Activated naive CD4-positive, alpha-beta T cell treated with anti-CD3 and anti-CD28 coated beads, Interleukin-2, amount 10 ng/mL, durations not matched to agents 7 days and 5 days (primary cell): ENCODE data around the gene GGTA1.

Source experiments
- CTCF ChIA-PET: fragments of 350-600 bp; sonication (Branson Sonifier 250); formaldehyde crosslinking; loops from one replicate; lab custom pipeline; 2021; ENCODE audit warnings: antibody characterized with exemption; lab: Charles Lee
- DNase-seq: peaks from one replicate; pipeline ENCODE4 v3.0.0-alpha.2; 2020
- H3K27ac Mint-ChIP-seq: one replicate; pipeline ENCODE4 v1.8.0; 2021; ENCODE audit warnings: mild to moderate bottlenecking, moderate library complexity, mixed read lengths
- H3K27me3 Mint-ChIP-seq: one replicate; pipeline ENCODE4 v1.8.0; 2021; ENCODE audit warnings: mild to moderate bottlenecking, mixed read lengths
- H3K36me3 Mint-ChIP-seq: one replicate; pipeline ENCODE4 v1.8.0; 2021; ENCODE audit warnings: mixed read lengths
- H3K4me1 Mint-ChIP-seq: one replicate; pipeline ENCODE4 v1.8.0; 2021; ENCODE audit warnings: mixed read lengths
- H3K4me3 Mint-ChIP-seq: one replicate; pipeline ENCODE4 v1.8.0; 2021; ENCODE audit warnings: mild to moderate bottlenecking, moderate library complexity, mixed read lengths
- H3K9me3 Mint-ChIP-seq: one replicate; pipeline ENCODE4 v1.8.0; 2021; ENCODE audit warnings: mixed read lengths

Gene GGTA1

GRCh38 chr9:121486043-121486442 lies 13.6 kb downstream of the GGTA1 start:
- H3K9me3 Mint-ChIP-seq = no peaks in the 10 kb centered on the region
- DNase-seq = no peak
- H3K27ac Mint-ChIP-seq = no peak overlapping the region
- CTCF ChIA-PET = interaction anchor here (1.0 kb wide), 2 partner anchors 12 to 23 kb away, joined by 3 read pairs; no protein-coding TSS in a partner anchor
- H3K4me1 Mint-ChIP-seq = no peaks in the 10 kb centered on the region
- H3K4me3 Mint-ChIP-seq = no peak overlapping the region
- H3K36me3 Mint-ChIP-seq = no peaks in the 10 kb centered on the region
- H3K27me3 Mint-ChIP-seq = peaks cover 10% of the 10 kb centered on the region

- no peak for DNase-seq
- no peaks in the 10 kb centered on the region for H3K36me3 Mint-ChIP-seq
- no peak overlapping the region for H3K4me3 Mint-ChIP-seq
- CTCF ChIA-PET = interaction anchor here (1.0 kb wide), 2 partner anchors 12 to 23 kb away, joined by 3 read pairs; no protein-coding TSS in a partner anchor
- no peaks in the 10 kb centered on the region for H3K9me3 Mint-ChIP-seq
- no peak overlapping the region for H3K27ac Mint-ChIP-seq
- no peaks in the 10 kb centered on the region for H3K4me1 Mint-ChIP-seq
- peaks cover 10% of the 10 kb centered on the region for H3K27me3 Mint-ChIP-seq
Observed at GRCh38 chr9:121485623-121486022, 14.0 kb downstream of the GGTA1 start.

- no peaks in the 10 kb centered on the region for H3K4me1 Mint-ChIP-seq
- H3K27me3 Mint-ChIP-seq = peaks cover 10% of the 10 kb centered on the region
- no peak overlapping the region for H3K27ac Mint-ChIP-seq
- CTCF ChIA-PET = no interaction called here
- H3K4me3 Mint-ChIP-seq = no peak overlapping the region
- DNase-seq = no peak
- no peaks in the 10 kb centered on the region for H3K36me3 Mint-ChIP-seq
- H3K9me3 Mint-ChIP-seq = no peaks in the 10 kb centered on the region
Observed at GRCh38 chr9:121484651-121485446, 14.8 kb downstream of the GGTA1 start.

- Mint-ChIP-seq H3K36me3 (no peaks in the 10 kb centered on the region), H3K9me3 (no peaks in the 10 kb centered on the region), H3K4me1 (no peaks in the 10 kb centered on the region), H3K27me3 (peaks cover 13% of the 10 kb centered on the region), H3K4me3 (no peak overlapping the region), H3K27ac (no peak overlapping the region)
- DNase-seq = no peak
- CTCF ChIA-PET = no interaction called here
Observed at GRCh38 chr9:121483473-121484031, 16.1 kb downstream of the GGTA1 start.

- CTCF ChIA-PET = no interaction called here
- no peaks in the 10 kb centered on the region for H3K4me1 Mint-ChIP-seq
Observed at GRCh38 chr9:121483049-121483448, 16.6 kb downstream of the GGTA1 start.

GRCh38 chr9:121478816-121479676 lies 20.6 kb downstream of the GGTA1 start:
- no peaks in the 10 kb centered on the region for H3K4me1 Mint-ChIP-seq
- DNase-seq = no peak
- no peak overlapping the region for H3K4me3 Mint-ChIP-seq
- no peaks in the 10 kb centered on the region for H3K36me3 Mint-ChIP-seq
- H3K27ac Mint-ChIP-seq = no peak overlapping the region
- H3K9me3 Mint-ChIP-seq = no peaks in the 10 kb centered on the region
- peaks cover 27% of the 10 kb centered on the region for H3K27me3 Mint-ChIP-seq
- CTCF ChIA-PET = interaction anchor here (1.0 to 1.3 kb wide), 2 partner anchors 17 to 159 kb away, joined by 3 read pairs; no protein-coding TSS in a partner anchor

More at GRCh38 chr9:121483049-121483448, 16.6 kb downstream of the GGTA1 start:
- no peaks in the 10 kb centered on the region for H3K9me3 Mint-ChIP-seq
- H3K27ac Mint-ChIP-seq = no peak overlapping the region
- H3K4me3 Mint-ChIP-seq = no peak overlapping the region
- H3K27me3 Mint-ChIP-seq = peaks cover 13% of the 10 kb centered on the region
- no peaks in the 10 kb centered on the region for H3K36me3 Mint-ChIP-seq
- DNase-seq = no peak

- H3K9me3 Mint-ChIP-seq = no peaks in the 10 kb centered on the region
- no peak for DNase-seq
- H3K36me3 Mint-ChIP-seq = no peaks in the 10 kb centered on the region
- H3K27ac Mint-ChIP-seq = no peak overlapping the region
- H3K4me1 Mint-ChIP-seq = no peaks in the 10 kb centered on the region
- CTCF ChIA-PET = no interaction called here
- H3K27me3 Mint-ChIP-seq = peaks cover 33% of the 10 kb centered on the region
- no peak overlapping the region for H3K4me3 Mint-ChIP-seq
Observed at GRCh38 chr9:121476156-121476555, 23.5 kb downstream of the GGTA1 start.

- Mint-ChIP-seq H3K4me3 (no peak overlapping the region), H3K36me3 (no peaks in the 10 kb centered on the region), H3K4me1 (no peaks in the 10 kb centered on the region), H3K9me3 (no peaks in the 10 kb centered on the region), H3K27ac (no peak overlapping the region), H3K27me3 (peaks cover 43% of the 10 kb centered on the region)
- CTCF ChIA-PET = no interaction called here
- DNase-seq = no peak
Observed at GRCh38 chr9:121474231-121474947, 25.3 kb downstream of the GGTA1 start.

GRCh38 chr9:121473229-121473628 lies 26.4 kb downstream of the GGTA1 start:
- Mint-ChIP-seq H3K4me1 (no peaks in the 10 kb centered on the region), H3K9me3 (no peaks in the 10 kb centered on the region), H3K27me3 (peaks cover 42% of the 10 kb centered on the region), H3K36me3 (no peaks in the 10 kb centered on the region), H3K27ac (no peak overlapping the region), H3K4me3 (no peak overlapping the region)
- DNase-seq = no peak
- CTCF ChIA-PET = no interaction called here

- peaks cover 38% of the 10 kb centered on the region for H3K27me3 Mint-ChIP-seq
- H3K4me3 Mint-ChIP-seq = no peak overlapping the region
- no peaks in the 10 kb centered on the region for H3K36me3 Mint-ChIP-seq
- no peak for DNase-seq
- H3K9me3 Mint-ChIP-seq = no peaks in the 10 kb centered on the region
- CTCF ChIA-PET = no interaction called here
- H3K27ac Mint-ChIP-seq = no peak overlapping the region
- H3K4me1 Mint-ChIP-seq = no peaks in the 10 kb centered on the region
Observed at GRCh38 chr9:121472446-121472845, 27.2 kb downstream of the GGTA1 start.

GRCh38 chr9:121466142-121466541 lies 33.5 kb downstream of the GGTA1 start:
- Mint-ChIP-seq H3K4me1 (no peaks in the 10 kb centered on the region), H3K36me3 (no peaks in the 10 kb centered on the region), H3K4me3 (no peak overlapping the region), H3K27me3 (peaks cover 45% of the 10 kb centered on the region), H3K27ac (no peak overlapping the region), H3K9me3 (no peaks in the 10 kb centered on the region)
- CTCF ChIA-PET = no interaction called here
- DNase-seq = no peak

GRCh38 chr9:121464968-121465367 lies 34.7 kb downstream of the GGTA1 start:
- Mint-ChIP-seq H3K9me3 (no peaks in the 10 kb centered on the region), H3K36me3 (no peaks in the 10 kb centered on the region), H3K4me3 (no peak overlapping the region), H3K27ac (no peak overlapping the region), H3K27me3 (peaks cover 46% of the 10 kb centered on the region), H3K4me1 (no peaks in the 10 kb centered on the region)
- CTCF ChIA-PET = interaction anchor here (0.9 to 1.1 kb wide), 3 partner anchors 13 to 34 kb away, joined by 3 to 4 read pairs (median 3); no protein-coding TSS in a partner anchor
- DNase-seq = no peak

GRCh38 chr9:121463026-121463807 lies 36.4 kb downstream of the GGTA1 start:
- Mint-ChIP-seq H3K27ac (no peak overlapping the region), H3K4me1 (no peaks in the 10 kb centered on the region), H3K36me3 (no peaks in the 10 kb centered on the region), H3K9me3 (no peaks in the 10 kb centered on the region), H3K27me3 (peaks cover 49% of the 10 kb centered on the region), H3K4me3 (no peak overlapping the region)
- peak; percentile 40 for DNase-seq
- CTCF ChIA-PET = interaction anchor here (1.2 to 2.3 kb wide), 3 partner anchors 9 to 28 kb away, joined by 3 to 10 read pairs (median 3); no protein-coding TSS in a partner anchor
